ENCODE data around the gene MYO5B.

Gene MYO5B

DNA sequence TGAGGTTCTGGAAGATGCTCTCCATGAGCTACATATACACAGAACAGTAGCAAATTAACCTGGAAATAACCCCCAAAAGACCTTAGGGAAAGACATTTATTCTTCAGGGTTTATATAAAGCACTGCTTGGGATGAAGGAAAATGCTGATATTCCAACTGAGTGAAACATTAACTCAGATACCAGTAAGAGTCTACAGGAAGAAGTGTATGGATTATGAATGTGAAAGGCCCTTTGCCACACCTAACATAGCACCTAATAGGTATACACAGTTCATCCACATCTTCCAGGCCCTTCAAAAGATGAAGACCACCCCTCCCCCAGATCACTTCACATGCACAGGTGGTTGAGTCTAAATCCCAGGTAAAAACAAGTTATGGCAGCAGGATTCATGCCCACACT is 50.4 kb downstream of the MYO5B start:
- H3K27ac Mint-ChIP-seq, result no peak overlapping the region

DNA sequence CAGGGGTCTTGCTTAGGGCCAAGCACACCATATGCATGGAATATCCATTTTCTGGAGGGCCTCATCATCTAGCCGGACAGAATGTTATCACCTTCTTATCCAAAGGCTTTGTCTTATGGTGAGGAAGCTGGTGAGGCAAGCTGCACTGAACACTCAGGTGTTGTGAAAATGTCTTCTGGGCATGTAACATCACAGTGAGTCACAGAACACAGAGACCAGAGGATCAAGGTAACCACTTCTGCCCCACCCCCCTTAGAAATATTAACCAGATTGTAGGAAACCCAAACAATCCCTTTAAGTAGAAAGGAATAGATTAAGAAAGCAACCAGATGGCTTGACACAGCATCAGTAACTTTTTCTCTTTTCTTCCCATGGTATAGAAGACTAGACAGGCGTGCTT is 51.1 kb downstream of the MYO5B start:
- no peak overlapping the region for H3K27ac Mint-ChIP-seq
- peaks cover 16% of the 10 kb centered on the region for H3K27me3 Mint-ChIP-seq (ENCODE audit: low read depth)
- no peaks in the 10 kb centered on the region for H3K36me3 Mint-ChIP-seq (ENCODE audit: low read depth)
- no peaks in the 10 kb centered on the region for H3K4me1 Mint-ChIP-seq
- H3K4me3 Mint-ChIP-seq, result no peak overlapping the region
- TF ChIP-seq, protein P1, sequence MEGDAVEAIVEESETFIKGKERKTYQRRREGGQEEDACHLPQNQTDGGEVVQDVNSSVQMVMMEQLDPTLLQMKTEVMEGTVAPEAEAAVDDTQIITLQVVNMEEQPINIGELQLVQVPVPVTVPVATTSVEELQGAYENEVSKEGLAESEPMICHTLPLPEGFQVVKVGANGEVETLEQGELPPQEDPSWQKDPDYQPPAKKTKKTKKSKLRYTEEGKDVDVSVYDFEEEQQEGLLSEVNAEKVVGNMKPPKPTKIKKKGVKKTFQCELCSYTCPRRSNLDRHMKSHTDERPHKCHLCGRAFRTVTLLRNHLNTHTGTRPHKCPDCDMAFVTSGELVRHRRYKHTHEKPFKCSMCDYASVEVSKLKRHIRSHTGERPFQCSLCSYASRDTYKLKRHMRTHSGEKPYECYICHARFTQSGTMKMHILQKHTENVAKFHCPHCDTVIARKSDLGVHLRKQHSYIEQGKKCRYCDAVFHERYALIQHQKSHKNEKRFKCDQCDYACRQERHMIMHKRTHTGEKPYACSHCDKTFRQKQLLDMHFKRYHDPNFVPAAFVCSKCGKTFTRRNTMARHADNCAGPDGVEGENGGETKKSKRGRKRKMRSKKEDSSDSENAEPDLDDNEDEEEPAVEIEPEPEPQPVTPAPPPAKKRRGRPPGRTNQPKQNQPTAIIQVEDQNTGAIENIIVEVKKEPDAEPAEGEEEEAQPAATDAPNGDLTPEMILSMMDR (IDR thresholded peaks at IDR 0.05; ENCODE audit: unreplicated experiment in 3 of 3), result no peak
- H3K9me3 Mint-ChIP-seq, result peaks cover 6% of the 10 kb centered on the region

More for the DNA sequence above, 50.4 kb downstream of the MYO5B start:
- Mint-ChIP-seq H3K9me3 (peaks cover 6% of the 10 kb centered on the region), H3K27me3 (ENCODE audit: low read depth) (peaks cover 16% of the 10 kb centered on the region), H3K36me3 (ENCODE audit: low read depth) (no peaks in the 10 kb centered on the region), H3K4me3 (no peak overlapping the region), H3K4me1 (no peaks in the 10 kb centered on the region)
- TF ChIP-seq, protein P1 (IDR thresholded peaks at IDR 0.05; ENCODE audit: unreplicated experiment in 3 of 3), result no peak

DNA sequence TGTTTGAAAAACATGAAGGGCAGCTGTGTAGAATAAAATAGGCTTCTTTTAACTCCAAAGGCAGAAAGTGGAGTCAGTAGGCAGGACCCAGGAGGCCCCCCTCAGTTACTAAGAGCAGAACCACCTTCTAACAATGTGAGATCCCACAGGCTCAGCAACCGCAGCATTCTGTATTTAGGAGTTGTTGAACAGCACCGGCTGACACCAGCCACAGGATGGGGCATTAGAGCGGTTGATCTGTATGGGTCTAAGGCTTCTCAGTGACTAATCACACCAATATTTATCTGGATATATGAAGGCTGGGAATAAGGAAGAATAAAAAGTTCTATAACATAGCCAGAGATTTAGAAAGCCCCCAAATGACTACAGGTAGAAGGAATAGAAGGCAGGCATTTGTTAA is 51.7 kb downstream of the MYO5B start:
- Mint-ChIP-seq H3K36me3 (ENCODE audit: low read depth) (no peaks in the 10 kb centered on the region), H3K4me1 (no peaks in the 10 kb centered on the region), H3K9me3 (peaks cover 6% of the 10 kb centered on the region), H3K4me3 (no peak overlapping the region), H3K27me3 (ENCODE audit: low read depth) (peaks cover 16% of the 10 kb centered on the region), H3K27ac (no peak overlapping the region)
- TF ChIP-seq, protein P1 (IDR thresholded peaks at IDR 0.05; ENCODE audit: unreplicated experiment in 3 of 3), result no peak

DNA sequence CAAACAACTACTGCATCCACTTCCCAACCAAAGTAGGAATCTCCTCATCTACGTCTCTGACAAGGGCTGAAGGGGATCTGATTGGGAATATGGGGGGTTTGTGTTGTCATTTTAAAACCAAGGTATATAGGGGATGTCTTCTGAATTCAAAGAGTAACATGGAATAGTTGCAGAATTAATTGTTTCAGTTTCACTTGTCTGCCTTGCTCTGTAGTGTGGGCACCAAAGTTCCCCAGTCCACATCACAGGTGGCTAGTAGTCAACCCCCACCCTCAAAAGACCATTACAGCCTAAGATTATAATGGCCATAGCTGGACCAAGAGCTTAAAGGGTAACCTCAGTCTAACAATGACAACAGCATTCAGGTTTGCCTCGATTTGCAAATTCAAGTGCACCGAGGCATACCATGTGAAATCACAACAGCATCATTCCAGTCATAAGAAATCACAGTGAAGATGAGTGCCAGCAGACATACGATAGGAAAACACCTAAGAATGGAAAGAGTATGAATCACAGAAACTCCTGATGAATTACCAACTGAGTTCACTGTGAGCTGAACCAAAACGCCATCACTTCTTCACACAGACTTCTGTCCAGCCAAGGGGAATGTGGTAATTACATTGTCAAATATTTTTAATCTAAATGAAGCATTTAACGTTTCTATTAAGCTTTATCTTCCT is 52.4 kb downstream of the MYO5B start:
- TF ChIP-seq, protein P1 (IDR thresholded peaks at IDR 0.05; ENCODE audit: unreplicated experiment in 3 of 3), result no peak
- H3K27me3 Mint-ChIP-seq (ENCODE audit: low read depth), result peaks cover 16% of the 10 kb centered on the region
- H3K4me3 Mint-ChIP-seq, result no peak overlapping the region
- H3K36me3 Mint-ChIP-seq (ENCODE audit: low read depth), result no peaks in the 10 kb centered on the region
- no peaks in the 10 kb centered on the region for H3K4me1 Mint-ChIP-seq
- no peak overlapping the region for H3K27ac Mint-ChIP-seq
- H3K9me3 Mint-ChIP-seq, result peaks cover 5% of the 10 kb centered on the region

DNA sequence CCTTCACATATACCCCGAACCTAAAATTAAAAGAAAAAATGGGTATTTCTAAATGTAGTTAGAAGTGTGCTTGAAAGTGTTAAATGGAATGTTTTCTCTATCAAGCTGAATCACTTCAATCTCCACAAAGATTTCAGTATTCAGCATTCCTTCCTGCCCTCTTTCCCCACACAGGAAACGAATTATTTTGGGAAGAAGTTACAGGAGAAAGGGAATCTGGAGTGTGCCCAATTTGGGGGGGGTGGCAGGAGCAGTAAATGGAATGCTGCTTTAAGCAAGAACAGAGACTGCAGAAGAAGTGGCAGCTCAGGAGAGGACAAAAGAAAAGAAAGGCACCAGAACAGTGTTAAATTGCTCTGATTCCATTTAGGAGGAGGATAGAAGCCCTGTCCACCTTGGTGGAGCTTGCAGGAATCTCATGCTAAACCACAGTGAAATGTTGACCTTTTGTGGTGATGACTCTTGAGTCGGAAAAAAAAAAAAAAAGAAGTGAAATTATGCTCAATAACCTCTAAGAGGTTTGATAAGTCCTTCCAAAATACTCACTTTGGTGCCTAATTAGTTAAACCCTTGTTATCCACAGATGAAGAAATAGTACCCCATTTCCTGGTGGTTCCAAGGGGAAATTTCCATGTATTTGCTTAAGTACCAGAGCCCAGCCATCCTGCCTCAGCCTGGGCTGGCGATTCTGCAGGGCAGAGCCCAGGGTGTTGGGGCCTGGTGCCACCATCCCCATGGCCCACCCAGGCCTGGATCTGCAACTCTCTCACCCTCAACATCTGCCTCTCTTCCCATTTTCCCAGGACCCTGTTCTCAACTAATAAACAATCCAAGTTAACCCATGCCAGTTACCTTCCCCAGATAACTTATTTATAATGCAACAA is 56.5 kb downstream of the MYO5B start:
- Mint-ChIP-seq H3K27me3 (ENCODE audit: low read depth) (peaks cover 18% of the 10 kb centered on the region), H3K9me3 (no peaks in the 10 kb centered on the region), H3K27ac (no peak overlapping the region), H3K4me1 (no peaks in the 10 kb centered on the region), H3K36me3 (ENCODE audit: low read depth) (no peaks in the 10 kb centered on the region), H3K4me3 (no peak overlapping the region)
- TF ChIP-seq, protein P1 (IDR thresholded peaks at IDR 0.05; ENCODE audit: unreplicated experiment in 3 of 3), result no peak
